Mammary epithelial cell (primary cell): ENCODE results near the gene DRICH1.

Experiments
- EZH2 ChIP-seq: IDR thresholded peaks from 2 replicates; pipeline ENCODE4 v1.6.1; 2012; ENCODE audit warnings: low read length, inconsistent platforms, borderline replicate concordance
- TF ChIP-seq, protein P1 (sequence below), 2 donors: IDR thresholded peaks in 1 of 2; conservative IDR thresholded peaks in 1 of 2; 2 replicates each; pipeline ENCODE4 v1.5.1; 2011 to 2012; ENCODE audit warnings: inconsistent platforms in 2 of 2, low read length in 2 of 2, mild to moderate bottlenecking in 2 of 2, control low read depth in 1 of 2, low read depth in 1 of 2; ENCODE audit not compliant: insufficient read depth in 1 of 2; ENCODE audit errors: extremely low read depth in 1 of 2

DNA sequence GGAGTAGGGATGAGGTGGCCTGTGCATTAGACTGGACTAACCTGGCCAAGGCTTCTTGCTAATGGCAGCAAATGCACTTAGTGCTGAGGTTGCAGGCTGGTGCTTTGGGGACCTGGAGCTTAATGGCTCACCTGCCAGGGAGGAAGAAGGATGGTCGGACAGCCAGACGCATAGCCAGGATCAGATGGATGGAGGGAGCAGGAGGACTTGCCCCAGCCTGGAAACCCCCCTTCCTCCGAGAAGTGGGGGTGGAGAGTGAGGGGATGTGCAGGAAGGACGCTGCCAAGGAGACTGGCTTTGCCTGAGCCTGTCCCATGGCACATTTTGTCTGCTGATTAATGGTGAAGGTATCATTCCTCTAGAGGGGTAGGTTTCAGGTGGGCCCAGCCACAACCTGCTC is 69.9 kb downstream of the DRICH1 start:
- TF ChIP-seq, protein P1, sequence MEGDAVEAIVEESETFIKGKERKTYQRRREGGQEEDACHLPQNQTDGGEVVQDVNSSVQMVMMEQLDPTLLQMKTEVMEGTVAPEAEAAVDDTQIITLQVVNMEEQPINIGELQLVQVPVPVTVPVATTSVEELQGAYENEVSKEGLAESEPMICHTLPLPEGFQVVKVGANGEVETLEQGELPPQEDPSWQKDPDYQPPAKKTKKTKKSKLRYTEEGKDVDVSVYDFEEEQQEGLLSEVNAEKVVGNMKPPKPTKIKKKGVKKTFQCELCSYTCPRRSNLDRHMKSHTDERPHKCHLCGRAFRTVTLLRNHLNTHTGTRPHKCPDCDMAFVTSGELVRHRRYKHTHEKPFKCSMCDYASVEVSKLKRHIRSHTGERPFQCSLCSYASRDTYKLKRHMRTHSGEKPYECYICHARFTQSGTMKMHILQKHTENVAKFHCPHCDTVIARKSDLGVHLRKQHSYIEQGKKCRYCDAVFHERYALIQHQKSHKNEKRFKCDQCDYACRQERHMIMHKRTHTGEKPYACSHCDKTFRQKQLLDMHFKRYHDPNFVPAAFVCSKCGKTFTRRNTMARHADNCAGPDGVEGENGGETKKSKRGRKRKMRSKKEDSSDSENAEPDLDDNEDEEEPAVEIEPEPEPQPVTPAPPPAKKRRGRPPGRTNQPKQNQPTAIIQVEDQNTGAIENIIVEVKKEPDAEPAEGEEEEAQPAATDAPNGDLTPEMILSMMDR (conservative IDR thresholded peaks at IDR 0.05 in 1 of 2, IDR thresholded peaks at IDR 0.05 in 1 of 2; ENCODE audit: extremely low read depth in 1 of 2, insufficient read depth in 1 of 2, low read depth in 1 of 2, low read length in 2 of 2): no peak
- TF ChIP-seq EZH2: no peak
